ENCODE data around the gene ZNF682.

DNA sequence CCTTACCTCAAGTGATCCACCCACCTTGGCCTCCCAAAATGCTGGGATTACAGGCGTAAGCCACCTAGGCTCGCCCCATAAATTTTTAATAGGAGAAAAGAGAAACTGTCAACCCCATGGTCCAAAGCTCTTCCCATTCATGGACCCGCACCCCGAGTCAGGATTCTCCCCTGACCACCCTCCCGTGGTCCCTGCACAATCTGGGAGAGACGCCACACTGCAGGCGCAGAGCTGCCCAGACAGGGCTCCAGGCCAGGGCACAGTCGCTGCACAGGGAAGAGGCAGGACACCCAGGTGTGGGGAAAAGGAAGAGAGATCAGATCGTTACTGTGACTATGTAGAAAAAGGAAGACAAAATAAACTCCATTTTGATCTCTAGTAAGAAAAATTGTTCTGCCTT lies 84.1 kb downstream of the ZNF682 start:
- TF ChIP-seq, protein P1, sequence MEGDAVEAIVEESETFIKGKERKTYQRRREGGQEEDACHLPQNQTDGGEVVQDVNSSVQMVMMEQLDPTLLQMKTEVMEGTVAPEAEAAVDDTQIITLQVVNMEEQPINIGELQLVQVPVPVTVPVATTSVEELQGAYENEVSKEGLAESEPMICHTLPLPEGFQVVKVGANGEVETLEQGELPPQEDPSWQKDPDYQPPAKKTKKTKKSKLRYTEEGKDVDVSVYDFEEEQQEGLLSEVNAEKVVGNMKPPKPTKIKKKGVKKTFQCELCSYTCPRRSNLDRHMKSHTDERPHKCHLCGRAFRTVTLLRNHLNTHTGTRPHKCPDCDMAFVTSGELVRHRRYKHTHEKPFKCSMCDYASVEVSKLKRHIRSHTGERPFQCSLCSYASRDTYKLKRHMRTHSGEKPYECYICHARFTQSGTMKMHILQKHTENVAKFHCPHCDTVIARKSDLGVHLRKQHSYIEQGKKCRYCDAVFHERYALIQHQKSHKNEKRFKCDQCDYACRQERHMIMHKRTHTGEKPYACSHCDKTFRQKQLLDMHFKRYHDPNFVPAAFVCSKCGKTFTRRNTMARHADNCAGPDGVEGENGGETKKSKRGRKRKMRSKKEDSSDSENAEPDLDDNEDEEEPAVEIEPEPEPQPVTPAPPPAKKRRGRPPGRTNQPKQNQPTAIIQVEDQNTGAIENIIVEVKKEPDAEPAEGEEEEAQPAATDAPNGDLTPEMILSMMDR (IDR thresholded peaks at IDR 0.05; ENCODE audit: low read depth, low read length), result no peak
- no peak for TF ChIP-seq POLR2A (IDR thresholded peaks at IDR 0.05; ENCODE audit: extremely low read depth, insufficient read length)

Data from NB4 (cell line).